ENCODE data around the gene UBE3C.

Gene UBE3C

DNA sequence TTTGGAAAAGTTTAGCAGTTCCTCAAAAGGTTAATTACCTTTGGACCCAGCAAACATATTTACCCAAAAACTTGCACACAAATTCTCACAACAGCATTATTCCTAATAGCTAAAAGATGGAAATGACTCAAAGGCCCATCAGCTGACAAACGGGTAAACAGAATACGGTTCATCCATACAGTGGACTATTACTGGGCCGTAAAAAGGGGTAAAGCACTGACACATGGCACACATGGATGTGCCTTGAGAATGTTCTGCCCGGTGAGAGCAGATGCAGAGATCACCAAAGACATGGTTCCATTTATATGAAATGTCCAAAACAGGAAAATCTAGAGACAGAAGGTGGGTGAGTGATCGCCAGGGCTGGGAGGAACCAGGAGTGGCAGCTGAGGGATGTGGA, 102.9 kb downstream of the UBE3C start:
- 0 out of 2 replicates have a peak, but pooled peaks cover 2% of the 10 kb centered on the region for H3F3A ChIP-seq (ENCODE audit: insufficient read depth, low read length)
- no peaks in the 10 kb centered on the region for H3K9me3 ChIP-seq (replicated peaks; ENCODE audit: insufficient read depth, low read length)
- H3K27me3 ChIP-seq (replicated peaks; ENCODE audit: insufficient read depth, low read length), result no peaks in the 10 kb centered on the region
- H3K9ac ChIP-seq (ENCODE audit: low read length), result no peak overlapping the region
- no peak overlapping the region for H3K4me3 ChIP-seq (ENCODE audit: low read length)
- 0 out of 2 replicates have a peak, but pooled peaks cover 2% of the 10 kb centered on the region for H3K36me3 ChIP-seq (replicated peaks; ENCODE audit: insufficient read depth, low read length)
- no peak overlapping the region for H3K27ac ChIP-seq (ENCODE audit: low read length)
- no peak overlapping the region for H3K4me2 ChIP-seq (ENCODE audit: low read depth, low read length)
- H2AFZ ChIP-seq (ENCODE audit: low read length), result no peak overlapping the region
- H3K9me2 ChIP-seq (replicated peaks; ENCODE audit: insufficient read depth, low read length), result no peaks in the 10 kb centered on the region
- H3K79me2 ChIP-seq (ENCODE audit: low read length), result no peaks in the 10 kb centered on the region
- TF ChIP-seq EZH2phosphoT487 (IDR thresholded peaks at IDR 0.05; ENCODE audit: low read length), result no peak
- no peak for TF ChIP-seq EZH2 (optimal IDR thresholded peaks at IDR 0.05; ENCODE audit: low read depth, low read length)
- TF ChIP-seq, protein P1, sequence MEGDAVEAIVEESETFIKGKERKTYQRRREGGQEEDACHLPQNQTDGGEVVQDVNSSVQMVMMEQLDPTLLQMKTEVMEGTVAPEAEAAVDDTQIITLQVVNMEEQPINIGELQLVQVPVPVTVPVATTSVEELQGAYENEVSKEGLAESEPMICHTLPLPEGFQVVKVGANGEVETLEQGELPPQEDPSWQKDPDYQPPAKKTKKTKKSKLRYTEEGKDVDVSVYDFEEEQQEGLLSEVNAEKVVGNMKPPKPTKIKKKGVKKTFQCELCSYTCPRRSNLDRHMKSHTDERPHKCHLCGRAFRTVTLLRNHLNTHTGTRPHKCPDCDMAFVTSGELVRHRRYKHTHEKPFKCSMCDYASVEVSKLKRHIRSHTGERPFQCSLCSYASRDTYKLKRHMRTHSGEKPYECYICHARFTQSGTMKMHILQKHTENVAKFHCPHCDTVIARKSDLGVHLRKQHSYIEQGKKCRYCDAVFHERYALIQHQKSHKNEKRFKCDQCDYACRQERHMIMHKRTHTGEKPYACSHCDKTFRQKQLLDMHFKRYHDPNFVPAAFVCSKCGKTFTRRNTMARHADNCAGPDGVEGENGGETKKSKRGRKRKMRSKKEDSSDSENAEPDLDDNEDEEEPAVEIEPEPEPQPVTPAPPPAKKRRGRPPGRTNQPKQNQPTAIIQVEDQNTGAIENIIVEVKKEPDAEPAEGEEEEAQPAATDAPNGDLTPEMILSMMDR (IDR thresholded peaks at IDR 0.05; ENCODE audit: low read length), result no peak
- DNase-seq, result no peak
- no peaks in the 10 kb centered on the region for H3K4me1 ChIP-seq (ENCODE audit: low read length)
- no peaks in the 10 kb centered on the region for H4K20me1 ChIP-seq (ENCODE audit: insufficient read depth, low read length)

DNA sequence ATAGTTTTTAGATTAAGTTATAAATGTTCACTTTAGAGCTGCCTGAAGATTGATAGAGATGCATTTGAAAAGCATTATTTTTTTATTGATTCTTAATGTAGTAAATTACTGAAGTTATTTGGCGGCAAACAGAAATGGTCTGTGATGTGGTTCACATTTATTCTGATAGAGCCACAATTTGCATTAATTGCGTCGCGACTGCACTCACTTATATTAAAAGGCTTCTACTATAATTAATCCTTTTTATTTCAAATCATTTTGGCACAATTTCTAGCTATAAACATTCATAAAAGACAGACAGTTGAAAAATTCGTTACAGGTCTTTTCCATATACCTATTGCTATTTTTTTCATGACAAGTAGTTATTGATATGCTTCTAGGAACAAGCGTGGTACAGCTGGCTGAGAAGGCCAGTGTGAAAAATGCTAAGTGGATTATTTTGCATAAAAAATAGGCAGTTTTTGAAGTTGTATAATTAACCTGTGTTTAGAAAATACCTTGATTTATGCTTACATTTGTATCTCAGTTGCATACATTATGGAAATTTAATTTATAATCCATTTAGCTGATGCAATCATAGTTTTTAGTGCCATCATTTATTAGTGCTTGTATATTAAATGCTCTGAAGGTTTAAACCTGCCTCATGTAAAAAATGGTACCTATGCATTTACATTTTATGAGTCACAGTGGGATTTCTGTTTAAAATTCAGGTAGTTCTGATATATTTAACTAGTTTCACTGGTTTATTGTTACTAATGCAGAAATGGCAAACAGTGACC, 106.0 kb downstream of the UBE3C start:
- Histone ChIP-seq H3K4me3 (ENCODE audit: low read length) (no peak overlapping the region), H3K9me2 (replicated peaks; ENCODE audit: insufficient read depth, low read length) (no peaks in the 10 kb centered on the region), H3K9me3 (replicated peaks; ENCODE audit: insufficient read depth, low read length) (no peaks in the 10 kb centered on the region), H4K20me1 (ENCODE audit: insufficient read depth, low read length) (no peaks in the 10 kb centered on the region), H2AFZ (ENCODE audit: low read length) (no peak overlapping the region), H3K27me3 (replicated peaks; ENCODE audit: insufficient read depth, low read length) (no peaks in the 10 kb centered on the region), H3K36me3 (replicated peaks; ENCODE audit: insufficient read depth, low read length) (no peaks in the 10 kb centered on the region), H3K27ac (ENCODE audit: low read length) (no peak overlapping the region), H3F3A (ENCODE audit: insufficient read depth, low read length) (0 out of 2 replicates have a peak, but pooled peaks cover 2% of the 10 kb centered on the region), H3K4me2 (ENCODE audit: low read depth, low read length) (no peak overlapping the region), H3K79me2 (ENCODE audit: low read length) (no peaks in the 10 kb centered on the region), H3K4me1 (ENCODE audit: low read length) (no peaks in the 10 kb centered on the region), H3K9ac (ENCODE audit: low read length) (no peak overlapping the region)
- TF ChIP-seq EZH2 (optimal IDR thresholded peaks at IDR 0.05; ENCODE audit: low read depth, low read length) (no peak), EZH2phosphoT487 (IDR thresholded peaks at IDR 0.05; ENCODE audit: low read length) (no peak)
- TF ChIP-seq, protein P1 (IDR thresholded peaks at IDR 0.05; ENCODE audit: low read length), result no peak
- no peak for DNase-seq

DNA sequence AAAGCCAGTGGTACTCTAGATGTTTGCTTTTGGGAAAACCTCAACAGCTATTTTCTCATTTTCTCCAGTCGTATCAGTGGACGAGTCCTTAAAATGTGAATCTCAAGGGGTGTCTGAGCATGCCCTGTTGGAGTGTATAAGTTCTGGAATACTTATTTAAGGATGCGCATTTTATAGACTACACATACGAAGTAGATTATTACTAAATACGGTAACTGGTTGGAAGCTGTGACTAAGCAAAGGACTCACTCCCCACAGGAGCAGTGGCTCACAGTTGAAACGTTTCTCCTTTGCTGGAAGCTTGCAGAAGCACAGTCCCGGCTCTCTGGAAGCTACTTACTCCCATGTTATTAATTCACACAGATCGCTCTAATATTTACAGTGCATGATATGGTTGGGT, 107.3 kb downstream of the UBE3C start:
- Histone ChIP-seq H3K36me3 (replicated peaks; ENCODE audit: insufficient read depth, low read length) (no peaks in the 10 kb centered on the region), H3K9me3 (replicated peaks; ENCODE audit: insufficient read depth, low read length) (no peaks in the 10 kb centered on the region), H3K4me2 (ENCODE audit: low read depth, low read length) (no peak overlapping the region), H4K20me1 (ENCODE audit: insufficient read depth, low read length) (no peaks in the 10 kb centered on the region), H3K9me2 (replicated peaks; ENCODE audit: insufficient read depth, low read length) (no peaks in the 10 kb centered on the region), H3K27me3 (replicated peaks; ENCODE audit: insufficient read depth, low read length) (no peaks in the 10 kb centered on the region), H3K79me2 (ENCODE audit: low read length) (no peaks in the 10 kb centered on the region), H2AFZ (ENCODE audit: low read length) (no peak overlapping the region), H3K4me1 (ENCODE audit: low read length) (no peaks in the 10 kb centered on the region), H3F3A (ENCODE audit: insufficient read depth, low read length) (0 out of 2 replicates have a peak, but pooled peaks cover 5% of the 10 kb centered on the region), H3K9ac (ENCODE audit: low read length) (no peak overlapping the region), H3K27ac (ENCODE audit: low read length) (no peak overlapping the region), H3K4me3 (ENCODE audit: low read length) (no peak overlapping the region)
- TF ChIP-seq, protein P1 (IDR thresholded peaks at IDR 0.05; ENCODE audit: low read length), result no peak
- TF ChIP-seq EZH2phosphoT487 (IDR thresholded peaks at IDR 0.05; ENCODE audit: low read length) (no peak), EZH2 (optimal IDR thresholded peaks at IDR 0.05; ENCODE audit: low read depth, low read length) (no peak)
- DNase-seq, result no peak

Data from MM.1S (cell line).